ENCODE measurements around the gene GRK5.

GRK5 gene

DNA sequence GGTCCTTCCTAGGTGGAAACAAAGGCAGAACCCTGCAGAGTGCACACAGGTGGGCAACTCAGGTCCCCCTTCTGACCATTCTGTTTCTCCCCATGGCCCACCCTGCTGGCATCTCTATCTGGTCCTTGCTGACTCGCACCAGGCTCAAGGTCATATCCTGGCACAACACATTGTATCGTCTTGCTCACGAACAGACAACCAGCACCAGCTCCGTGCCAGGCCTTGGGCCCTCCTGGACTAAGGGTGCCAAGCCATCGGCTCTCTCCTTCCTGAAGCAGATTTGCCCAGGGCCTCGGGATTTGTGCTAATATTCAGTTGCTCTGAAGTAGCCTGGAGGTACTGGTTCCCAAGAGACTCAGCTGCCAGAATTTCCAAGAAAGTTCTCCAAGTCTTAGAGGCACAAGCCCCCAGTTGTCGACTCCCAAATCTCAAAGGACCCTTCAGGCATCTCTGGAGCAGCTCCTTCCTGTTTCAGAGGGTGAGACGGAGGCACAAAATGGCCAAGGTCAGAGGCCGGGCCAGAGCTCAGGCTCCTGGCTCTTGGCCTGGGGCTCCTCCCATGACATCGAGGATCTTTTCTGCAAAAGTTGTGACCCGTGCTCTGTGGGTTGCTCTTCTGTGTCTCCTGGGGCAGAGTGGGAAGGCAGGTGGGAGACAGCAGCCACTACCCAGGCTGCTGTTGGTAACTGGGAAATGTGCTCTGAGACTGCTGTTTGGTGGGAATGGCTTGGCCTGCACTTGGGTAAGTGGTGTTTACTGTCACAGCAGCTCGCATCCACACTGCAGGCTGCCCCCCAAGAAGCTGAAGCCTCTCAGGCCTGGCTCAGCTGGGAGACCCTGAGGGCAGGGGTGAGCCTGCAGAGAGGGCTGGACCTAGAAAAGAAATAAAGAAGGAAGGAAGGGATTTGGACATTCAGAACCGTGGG lies 213.8 kb downstream of the GRK5 start:
- Histone ChIP-seq H3K36me3 (peaks cover 13% of the 10 kb centered on the region), H3K27ac (no peak overlapping the region), H3K4me3 (ENCODE audit: low read depth, low read length) (no peak overlapping the region), H3K9me3 (ENCODE audit: severe bottlenecking) (no peaks in the 10 kb centered on the region), H3K27me3 (ENCODE audit: insufficient read depth, low read depth, severe bottlenecking) (no peaks in the 10 kb centered on the region)
- TF ChIP-seq CTCF (IDR thresholded peaks at IDR 0.05; ENCODE audit: low read depth, low read length): no peak
- DNase-seq: no peak

- Histone ChIP-seq H3K9me3 (ENCODE audit: severe bottlenecking) (no peaks in the 10 kb centered on the region), H3K4me3 (ENCODE audit: low read depth, low read length) (no peak overlapping the region), H3K27ac (no peak overlapping the region), H3K36me3 (peaks cover 20% of the 10 kb centered on the region), H3K27me3 (ENCODE audit: insufficient read depth, low read depth, severe bottlenecking) (no peaks in the 10 kb centered on the region)
- TF ChIP-seq CTCF (IDR thresholded peaks at IDR 0.05; ENCODE audit: low read depth, low read length): no peak
- DNase-seq: no peak
These were observed 214.7 kb downstream of the GRK5 start for GRCh38 chr10:119421891-119422681.

- H3K36me3 ChIP-seq: peaks cover 21% of the 10 kb centered on the region
- no peaks in the 10 kb centered on the region for H3K9me3 ChIP-seq (ENCODE audit: severe bottlenecking)
- no peak overlapping the region for H3K4me3 ChIP-seq (ENCODE audit: low read depth, low read length)
- H3K27ac ChIP-seq: no peak overlapping the region
- no peaks in the 10 kb centered on the region for H3K27me3 ChIP-seq (ENCODE audit: insufficient read depth, low read depth, severe bottlenecking)
- DNase-seq: no peak
- no peak for TF ChIP-seq CTCF (IDR thresholded peaks at IDR 0.05; ENCODE audit: low read depth, low read length)
These were observed 215.5 kb downstream of the GRK5 start for GRCh38 chr10:119422682-119423509.

DNA sequence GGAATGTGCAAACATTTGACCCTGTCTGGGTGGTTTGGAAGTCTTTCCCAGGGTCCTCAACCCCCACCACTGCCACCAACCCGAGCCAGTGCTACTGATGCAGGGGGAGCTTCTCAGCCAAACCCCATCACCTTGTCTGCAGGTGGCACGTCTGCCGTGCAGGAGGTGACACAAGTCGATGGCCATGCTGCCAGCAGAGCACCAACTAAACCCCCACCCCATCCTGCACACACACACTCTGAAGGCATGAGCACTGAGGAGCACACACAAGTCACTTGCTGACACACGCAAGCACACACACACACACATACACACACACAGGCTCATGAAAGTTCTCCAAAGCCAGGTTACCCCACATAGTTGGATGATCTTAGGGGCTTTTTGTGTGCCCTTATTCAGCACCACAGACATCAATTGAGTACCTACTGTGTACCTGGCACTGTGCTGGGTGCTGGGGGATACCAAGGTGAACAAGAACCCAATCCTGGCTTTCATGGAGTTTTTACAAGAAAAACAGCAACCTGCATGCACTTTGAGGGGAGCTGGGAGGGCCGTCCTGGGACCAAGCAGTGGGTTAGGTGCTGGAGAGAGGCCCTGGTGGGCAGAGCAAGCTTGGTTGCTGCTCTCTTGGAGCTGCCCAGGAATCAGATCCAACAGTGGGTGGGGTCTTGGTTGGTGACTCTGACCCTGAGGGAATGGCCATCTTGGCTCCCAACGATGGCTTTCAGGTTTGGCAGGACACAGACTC lies 216.3 kb downstream of the GRK5 start:
- Histone ChIP-seq H3K9me3 (ENCODE audit: severe bottlenecking) (no peaks in the 10 kb centered on the region), H3K36me3 (peaks cover 29% of the 10 kb centered on the region), H3K4me3 (ENCODE audit: low read depth, low read length) (no peak overlapping the region), H3K27ac (no peak overlapping the region), H3K27me3 (ENCODE audit: insufficient read depth, low read depth, severe bottlenecking) (no peaks in the 10 kb centered on the region)
- no peak for TF ChIP-seq CTCF (IDR thresholded peaks at IDR 0.05; ENCODE audit: low read depth, low read length)
- no peak for DNase-seq
